Vagina (tissue), 2 donors: ENCODE measurements around the gene GAGE12F. TPM values are rescaled to one million over a fixed set of nuclear protein-coding genes. Genes with fewer than 3 reads are reported as not detected.

Experiments
- DNase-seq, 2 donors: peaks; one replicate each; pipeline ENCODE4 v3.0.0-alpha.2; 2017; ENCODE audit errors: extremely low spot score in 2 of 2
- H3K27ac ChIP-seq: fragments of 200-600 bp; sonication (generic); one replicate; pipeline ENCODE4 v1.5.1; 2019
- H3K27me3 ChIP-seq: fragments of 200-600 bp; sonication (generic); one replicate; pipeline ENCODE4 v1.5.1; 2019
- H3K36me3 ChIP-seq, 2 donors: fragments of 200-600 bp; sonication (generic); one replicate each; pipeline ENCODE4 v1.5.1; 2017 to 2019
- H3K4me1 ChIP-seq: fragments of 200-600 bp; sonication (generic); one replicate; pipeline ENCODE4 v1.5.1; 2019
- H3K4me3 ChIP-seq, 2 donors: fragments of 200-600 bp; sonication (generic); 1 replicate in 1 of 2; 2 replicates in 1 of 2; pipeline ENCODE4 v1.5.1; 2016 to 2019
- H3K9me3 ChIP-seq: fragments of 200-600 bp; sonication (generic); one replicate; pipeline ENCODE4 v1.5.1; 2019
- CTCF ChIP-seq, 3 experiments: fragments of 450-650 bp in 2 of 3; fragments of 200-600 bp in 1 of 3; sonication (generic) in 1 of 3; IDR thresholded peaks; one replicate each; pipeline ENCODE4 v1.5.1; 2017 to 2019; ENCODE audit warnings: antibody characterized with exemption in 3 of 3, mild to moderate bottlenecking in 2 of 3, moderate library complexity in 2 of 3
- POLR2A ChIP-seq, 2 donors: fragments of 450-650 bp; IDR thresholded peaks; one replicate each; pipeline ENCODE4 v1.6.1; 2017; ENCODE audit warnings: antibody characterized with exemption in 2 of 2, mild to moderate bottlenecking in 2 of 2, moderate library complexity in 2 of 2
- POLR2AphosphoS5 ChIP-seq, 2 donors: sonication (generic); formaldehyde crosslinking; IDR thresholded peaks; one replicate each; pipeline ENCODE4 v1.9.0; 2017; ENCODE audit warnings: antibody characterized with exemption in 2 of 2, mild to moderate bottlenecking in 2 of 2, low read depth in 1 of 2; ENCODE audit not compliant: insufficient read depth in 1 of 2
- intact Hi-C: fragments of 100-400 bp; cut with DNase I; formaldehyde crosslinking; loops from one replicate; pipeline ENCODE4 v1.15.1; 2023
- small RNA-seq: library from RNA; depleted of rRNA; stranded (forward); fragments of <200 nt; gene quantifications from one replicate; pipeline ENCODE3, GENCODE V24; 2016
- total RNA-seq: library from RNA; depleted of rRNA; stranded (reverse); fragments of >200 nt; gene quantifications from one replicate; pipeline ENCODE4 v1.2.3, GENCODE V29; 2016

GAGE12F gene
- total RNA-seq, 1 donor from 2014 or later = not detected

GRCh38 chrX:49610718-49611310, 50.2 kb downstream of the GAGE12F start:
- no peak overlapping the region for H3K4me3 ChIP-seq
- H3K36me3 ChIP-seq = no peaks in the 10 kb centered on the region
- no peaks in the 10 kb centered on the region for H3K9me3 ChIP-seq
- TF ChIP-seq CTCF (IDR thresholded peaks at IDR 0.05) (no peak), POLR2AphosphoS5 (IDR thresholded peaks at IDR 0.05; ENCODE audit: insufficient read depth in 1 of 2, low read depth in 1 of 2) (no peak), POLR2A (IDR thresholded peaks at IDR 0.05) (no peak)
- intact Hi-C loops = no loop called here
- no peaks in the 10 kb centered on the region for H3K4me1 ChIP-seq
- no peaks in the 10 kb centered on the region for H3K27me3 ChIP-seq
- no peak for DNase-seq
- H3K27ac ChIP-seq = no peak overlapping the region

Small RNAs within 50 kb of the gene (small RNA-seq; reads per million reads assigned to genes)
- not detected for gene GAGE12B

Other genes starting within 250 kb of the GAGE12F start
- not detected for gene GAGE12J, start 238.8 kb upstream of the GAGE12F start, total RNA-seq
- not detected for gene GAGE13, start 229.3 kb upstream of the GAGE12F start, total RNA-seq
- gene GAGE12C, start 28.7 kb upstream of the GAGE12F start, total RNA-seq = not detected
- not detected for gene GAGE12D, start 19.1 kb upstream of the GAGE12F start, total RNA-seq
- not detected for gene GAGE12E, start 9.6 kb upstream of the GAGE12F start, total RNA-seq
- gene GAGE12G, start 9.6 kb downstream of the GAGE12F start, total RNA-seq = not detected
- gene GAGE12H, start 19.1 kb downstream of the GAGE12F start, total RNA-seq = not detected
- not detected for gene GAGE2A, start 28.7 kb downstream of the GAGE12F start, total RNA-seq
- gene GAGE1, start 38.2 kb downstream of the GAGE12F start, total RNA-seq = not detected
- gene PAGE1, start 135.1 kb downstream of the GAGE12F start, total RNA-seq = not detected